Endothelial cell of umbilical vein (primary cell): ENCODE data around the gene TMEM154. TPM values are rescaled to one million over a fixed set of nuclear protein-coding genes. Genes with fewer than 3 reads are reported as not detected.

Source experiments
- BruUV-seq: library from RNA; stranded (reverse); fragments of 400-500 nt; replicated peaks from 2 replicates; lab custom pipeline; 2021; lab: Mats Ljungman, UMichigan
- CTCF ChIA-PET: fragments of 300-600, 350-600 bp; sonication (Branson Sonifier 250); formaldehyde crosslinking; loops from one replicate; lab custom pipeline; 2021; ENCODE audit warnings: antibody characterized with exemption, inconsistent platforms; lab: Charles Lee
- POLR2A ChIA-PET: fragments of 300-600, 350-600 bp; sonication (Branson Sonifier 250); formaldehyde crosslinking; loops from one replicate; lab custom pipeline; 2021; ENCODE audit warnings: antibody characterized with exemption, inconsistent platforms; lab: Charles Lee
- DNase-seq: peaks from one replicate; pipeline ENCODE4 v3.0.0-alpha.2; 2011; ENCODE audit warnings: low read depth, low spot score
- FAIRE-seq: peaks from 2 replicates; lab custom pipeline; 2011; peaks lifted over from hg19 to GRCh38; lab: Jason Lieb, UNC
- H2AFZ ChIP-seq: 2 replicates; pipeline ENCODE4 v1.6.0; 2012; ENCODE audit warnings: low read depth, low read length, control low read depth, inconsistent platforms
- H3K27ac ChIP-seq: 2 replicates; pipeline ENCODE4 v1.5.1; 2011; ENCODE audit warnings: low read depth, mild to moderate bottlenecking, control low read depth, low read length, moderate library complexity; ENCODE audit not compliant: insufficient read depth
- H3K27me3 ChIP-seq, 2 experiments: 2 replicates each; pipeline versions ENCODE4 v1.6.0 to v1.6.1; 2011; ENCODE audit warnings: low read length in 2 of 2, mixed read lengths in 1 of 2; ENCODE audit not compliant: control insufficient read depth in 2 of 2, insufficient read depth in 2 of 2
- H3K36me3 ChIP-seq, 2 experiments: 2 replicates in 1 of 2; 3 replicates in 1 of 2; pipeline ENCODE4 v1.5.1; 2011; ENCODE audit warnings: low read length in 2 of 2, mild to moderate bottlenecking in 1 of 2, moderate library complexity in 1 of 2; ENCODE audit not compliant: control insufficient read depth in 2 of 2, insufficient read depth in 2 of 2; ENCODE audit errors: extremely low read depth in 1 of 2
- H3K4me1 ChIP-seq: 3 replicates; pipeline ENCODE4 v1.5.1; 2011; ENCODE audit warnings: mild to moderate bottlenecking, low read length; ENCODE audit not compliant: control insufficient read depth, insufficient read depth; ENCODE audit errors: extremely low read depth
- H3K4me2 ChIP-seq: 2 replicates; pipeline ENCODE4 v1.6.1; 2011; ENCODE audit warnings: low read length, control low read depth, mixed read lengths; ENCODE audit not compliant: insufficient read depth
- H3K4me3 ChIP-seq, 3 experiments: fragments of 200-600 bp in 1 of 3; sonication (generic), shearing (Covaris generic) in 1 of 3; replicated peaks in 1 of 3; 2 replicates each; pipeline ENCODE4 v1.5.1; 2011 to 2016; ENCODE audit warnings: control low read depth in 3 of 3, low read length in 3 of 3, mild to moderate bottlenecking in 2 of 3, inconsistent platforms in 1 of 3, low read depth in 1 of 3, moderate library complexity in 1 of 3; ENCODE audit not compliant: insufficient read depth in 1 of 3
- H3K79me2 ChIP-seq: 2 replicates; pipeline ENCODE4 v1.6.0; 2012; ENCODE audit warnings: low read length, inconsistent platforms; ENCODE audit not compliant: control insufficient read depth, insufficient read depth
- H3K9ac ChIP-seq: replicated peaks from 2 replicates; pipeline ENCODE3; 2011; ENCODE audit warnings: low read length, control low read depth; ENCODE audit not compliant: insufficient read depth; ENCODE audit errors: extremely low read depth
- H3K9me1 ChIP-seq: replicated peaks from 3 replicates; pipeline ENCODE4 v1.6.0; 2011; ENCODE audit warnings: mild to moderate bottlenecking, low read length; ENCODE audit not compliant: control insufficient read depth, insufficient read depth; ENCODE audit errors: extremely low read depth
- H3K9me3 ChIP-seq: replicated peaks from 2 replicates; pipeline ENCODE4 v1.5.1; 2012; ENCODE audit warnings: low read length, inconsistent platforms; ENCODE audit not compliant: control insufficient read depth, insufficient read depth
- H4K20me1 ChIP-seq: replicated peaks from 2 replicates; pipeline ENCODE3; 2011; ENCODE audit warnings: mild to moderate bottlenecking, low read length; ENCODE audit not compliant: control insufficient read depth, insufficient read depth; ENCODE audit errors: extremely low read depth
- CTCF ChIP-seq, 2 donors: IDR thresholded peaks; 1 replicate in 1 of 2; 2 replicates in 1 of 2; pipeline ENCODE4 v1.5.1; 2011; ENCODE audit warnings: low read length in 2 of 2, mild to moderate bottlenecking in 2 of 2, moderate library complexity in 2 of 2, control low read depth in 1 of 2, inconsistent platforms in 1 of 2, low read depth in 1 of 2; ENCODE audit not compliant: insufficient read depth in 1 of 2; ENCODE audit errors: extremely low read depth in 1 of 2
- EZH2 ChIP-seq: IDR thresholded peaks from 2 replicates; pipeline ENCODE4 v1.6.1; 2012; ENCODE audit warnings: borderline replicate concordance, low read depth, mild to moderate bottlenecking, moderate library complexity, low read length, inconsistent platforms; ENCODE audit not compliant: severe bottlenecking
- FOS ChIP-seq: IDR thresholded peaks from 2 replicates; pipeline ENCODE4 v1.6.1; 2011; ENCODE audit warnings: mild to moderate bottlenecking, low read length, moderate library complexity, borderline replicate concordance; ENCODE audit not compliant: insufficient read depth
- GATA2 ChIP-seq: IDR thresholded peaks from 2 replicates; pipeline ENCODE4 v1.7.0; 2011; ENCODE audit warnings: low read depth, mild to moderate bottlenecking, moderate library complexity, mixed read lengths, low read length; ENCODE audit not compliant: insufficient read length, insufficient read depth
- JUN ChIP-seq: IDR thresholded peaks from 2 replicates; pipeline ENCODE4 v1.6.1; 2011; ENCODE audit warnings: borderline replicate concordance, low read depth; ENCODE audit not compliant: insufficient read length, insufficient read depth
- MAX ChIP-seq: IDR thresholded peaks from 2 replicates; pipeline ENCODE4 v1.6.1; 2011; ENCODE audit not compliant: insufficient read depth, insufficient read length
- MYC ChIP-seq: IDR thresholded peaks from one replicate; pipeline ENCODE4 v1.6.1; 2011; ENCODE audit warnings: mild to moderate bottlenecking, low read depth, low read length
- POLR2A ChIP-seq: IDR thresholded peaks from 2 replicates; pipeline ENCODE4 v1.6.1; 2012; ENCODE audit warnings: low read depth, mild to moderate bottlenecking, control low read depth, low read length
- POLR2AphosphoS5 ChIP-seq: IDR thresholded peaks from 2 replicates; pipeline ENCODE4 v1.6.1; 2012; ENCODE audit warnings: low read depth, mild to moderate bottlenecking, control low read depth, low read length, moderate library complexity; ENCODE audit not compliant: insufficient read depth
- dilution Hi-C: fragments of 300-500 bp; cut with MboI; formaldehyde crosslinking; loops from one replicate; pipeline ENCODE4 v1.15.0; 2019; ENCODE audit warnings: low sequenced_read_pairs; ENCODE audit not compliant: extremely low pct_ligation_motif_present
- intact Hi-C: fragments of 100-400 bp; cut with micrococcal nuclease; formaldehyde crosslinking; loops from one replicate; pipeline ENCODE4 v1.10.0; 2022
- polyA plus RNA-seq, 4 experiments: library from polyadenylated mRNA; depleted of rRNA in 3 of 4; stranded (reverse) in 3 of 4; unstranded in 1 of 4; fragments of >200 nt; gene quantifications; 2 replicates each; pipeline versions ENCODE4 v1.2.1 to v1.2.3, GENCODE V29; 2011 to 2012; ENCODE audit warnings: missing spikeins in 1 of 4
- total RNA-seq: library from RNA; stranded (reverse); gene quantifications from 2 replicates; pipeline ENCODE4 v1.2.3, GENCODE V29; 2021

The TMEM154 gene
- total and polyA plus RNA-seq, 2 donors (not counting 3 experiments of a cell fraction or from before 2014, with no cell fraction given) = 5.4 to 50.0 TPM

- Histone ChIP-seq H3K9me1 (no peaks in the 10 kb centered on the region), H3K27me3 (peaks cover 8 to 12% of the 10 kb centered on the region in 2 experiments), H2AFZ (no peak overlapping the region), H3K4me1 (no peaks in the 10 kb centered on the region), H4K20me1 (no peaks in the 10 kb centered on the region), H3K4me2 (no peak overlapping the region), H3K36me3 (no peaks in the 10 kb centered on the region), H3K79me2 (no peaks in the 10 kb centered on the region), H3K27ac (no peak overlapping the region), H3K9me3 (no peaks in the 10 kb centered on the region), H3K4me3 (no peak overlapping the region), H3K9ac (no peak overlapping the region)
- intact Hi-C loops = no loop called here
- no peak for DNase-seq
- TF ChIP-seq FOS = no peak
- TF ChIP-seq JUN = no peak
- BruUV-seq = no TSS peak
- dilution Hi-C loops = no loop called here
- no peak for FAIRE-seq
- POLR2A ChIA-PET = no interaction called here
- CTCF ChIA-PET = interaction anchor here (1.0 kb wide), 1 partner anchor 11 kb away, joined by 5 read pairs; no protein-coding TSS in a partner anchor
Measured at GRCh38 chr4:152585023-152585441, 94.8 kb downstream of the TMEM154 start.

- Histone ChIP-seq H3K27ac (no peak overlapping the region), H3K9me1 (no peaks in the 10 kb centered on the region), H3K9me3 (no peaks in the 10 kb centered on the region), H2AFZ (no peak overlapping the region), H4K20me1 (no peaks in the 10 kb centered on the region), H3K4me3 (no peak overlapping the region), H3K4me1 (no peaks in the 10 kb centered on the region), H3K79me2 (no peaks in the 10 kb centered on the region), H3K4me2 (no peak overlapping the region), H3K36me3 (no peaks in the 10 kb centered on the region), H3K9ac (no peak overlapping the region), H3K27me3 (peaks cover 2 to 4% of the 10 kb centered on the region in 2 experiments)
- TF ChIP-seq POLR2A = no peak
- no peak for TF ChIP-seq FOS
- no peak for TF ChIP-seq POLR2AphosphoS5
- TF ChIP-seq CTCF (IDR thresholded peaks at IDR 0.05; ENCODE audit: extremely low read depth in 1 of 2, insufficient read depth in 1 of 2, low read depth in 1 of 2, low read length in 2 of 2) = no peak
- TF ChIP-seq JUN = no peak
- TF ChIP-seq MYC = no peak
- no peak for TF ChIP-seq GATA2
- TF ChIP-seq EZH2 = no peak
- no peak for TF ChIP-seq MAX
- FAIRE-seq = no peak
- intact Hi-C loops = no loop called here
- no TSS peak for BruUV-seq
- dilution Hi-C loops = no loop called here
- CTCF ChIA-PET = no interaction called here
- POLR2A ChIA-PET = no interaction called here
- DNase-seq = no peak
Measured at GRCh38 chr4:152581536-152582160, 98.1 kb downstream of the TMEM154 start.
